Activated CD4-positive, CD25-positive, alpha-beta regulatory T cell treated with anti-CD3 and anti-CD28 coated beads, Interleukin-2, amount 50 U/mL, for 16 hours (primary cell): ENCODE data around the gene SRPK1.

ENCODE experiments used
- DNase-seq: peaks from one replicate; pipeline ENCODE4 v3.0.0-alpha.2; 2020; ENCODE audit warnings: low read depth, low spot score

The SRPK1 gene

GRCh38 chr6:35817515-35817914 lies 103.4 kb downstream of the SRPK1 start:
- DNase-seq = no peak

DNA sequence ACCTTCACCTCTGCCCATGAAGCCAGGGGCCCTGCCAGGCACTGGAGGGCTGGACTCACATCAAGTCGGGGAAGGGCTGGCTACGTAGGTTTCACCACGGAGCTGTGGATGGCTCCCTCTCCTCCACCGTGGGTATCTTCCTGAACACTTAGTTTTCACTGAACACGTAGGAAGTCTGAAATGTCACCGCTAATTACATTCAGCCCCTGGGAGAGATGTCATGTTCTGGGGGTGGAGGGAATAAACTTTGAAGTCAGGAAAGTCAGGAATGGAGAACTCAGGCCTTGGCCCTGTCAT lies 109.3 kb downstream of the SRPK1 start:
- DNase-seq = no peak

GRCh38 chr6:35810971-35811698 lies 109.8 kb downstream of the SRPK1 start:
- DNase-seq = no peak

GRCh38 chr6:35809809-35810208 lies 111.1 kb downstream of the SRPK1 start:
- DNase-seq = no peak

DNA sequence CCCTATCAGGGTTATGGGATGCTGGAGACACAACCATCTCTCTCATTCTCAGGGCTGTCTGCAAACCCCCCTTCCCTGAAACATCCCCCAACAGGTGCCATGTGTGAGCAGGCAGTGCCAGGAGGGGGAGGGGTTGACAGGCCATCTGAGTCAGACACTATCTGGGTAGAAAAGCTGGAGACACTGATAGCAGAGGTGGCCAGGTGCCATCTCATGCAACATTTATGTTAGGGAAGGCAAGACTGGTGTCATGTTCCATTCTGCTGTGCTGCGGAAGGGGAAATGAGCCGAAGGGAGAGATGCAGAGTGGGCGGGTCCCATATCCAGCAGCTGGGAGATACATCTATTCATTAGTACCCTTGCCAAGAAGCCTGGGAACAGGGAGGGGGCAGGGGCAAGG lies 112.2 kb downstream of the SRPK1 start:
- DNase-seq = no peak

DNA sequence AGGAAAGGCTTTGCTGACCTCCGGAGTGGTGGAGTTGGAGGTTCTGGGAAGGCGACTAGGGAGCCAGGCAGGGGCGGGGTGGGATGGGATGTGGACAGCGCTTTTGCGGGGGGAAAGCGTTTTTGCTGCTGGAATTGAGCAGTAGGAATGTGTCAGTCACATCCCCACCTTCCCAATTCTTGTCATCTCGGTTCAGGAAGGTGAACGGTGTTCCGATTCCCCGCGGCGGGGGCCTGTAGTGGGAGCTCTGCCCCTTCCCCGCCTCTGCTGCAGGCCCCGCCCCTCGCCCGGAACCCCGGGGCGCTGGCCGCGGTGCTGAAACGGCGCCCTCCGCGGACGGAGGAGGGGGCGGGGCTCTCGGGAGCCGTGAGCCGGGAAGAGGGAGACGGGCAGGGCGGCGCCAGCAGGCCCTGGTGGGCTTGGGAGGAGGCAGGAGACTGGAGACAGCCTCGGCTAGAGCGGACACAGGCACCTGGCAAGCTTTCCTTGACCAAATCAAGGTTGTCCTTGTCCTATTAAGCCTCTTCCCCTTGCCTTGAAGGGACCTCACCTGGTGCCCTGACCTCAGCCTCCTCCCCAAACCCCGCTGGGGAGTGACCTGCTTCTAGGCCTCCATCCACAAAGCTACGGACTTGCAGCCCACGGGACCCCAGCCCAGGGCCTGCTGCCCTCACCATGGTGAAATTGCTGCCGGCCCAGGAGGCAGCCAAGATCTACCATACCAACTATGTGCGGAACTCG lies 115.7 kb downstream of the SRPK1 start, which contains the start of gene LHFPL5:
LHFPL5 (plus strand) TSS at position 357 of the 741 bp plus-strand sequence; CDS start at position 676, 319 bp downstream.
- DNase-seq = no peak

- no peak for DNase-seq
These were observed 119.8 kb downstream of the SRPK1 start for GRCh38 chr6:35801148-35801547.

DNA sequence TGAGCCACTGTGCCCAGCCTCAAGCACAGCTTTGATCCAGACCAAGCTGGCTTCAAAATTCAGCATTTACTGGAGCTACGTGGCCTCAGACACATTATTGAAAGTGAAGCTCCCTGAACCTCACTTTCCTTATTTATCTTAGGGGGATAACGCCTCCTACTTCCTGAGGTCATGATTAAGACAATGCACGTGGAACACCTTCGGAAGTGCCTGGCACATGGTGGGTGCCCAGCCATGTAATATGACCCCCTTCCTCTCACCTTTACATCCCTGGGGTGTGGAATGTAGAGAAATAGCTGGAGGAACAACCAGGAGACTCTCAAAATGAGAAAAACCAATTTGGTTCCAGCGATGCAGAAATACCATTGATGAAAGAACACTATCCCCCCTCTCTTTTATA lies 122.2 kb downstream of the SRPK1 start:
- DNase-seq = no peak

DNA sequence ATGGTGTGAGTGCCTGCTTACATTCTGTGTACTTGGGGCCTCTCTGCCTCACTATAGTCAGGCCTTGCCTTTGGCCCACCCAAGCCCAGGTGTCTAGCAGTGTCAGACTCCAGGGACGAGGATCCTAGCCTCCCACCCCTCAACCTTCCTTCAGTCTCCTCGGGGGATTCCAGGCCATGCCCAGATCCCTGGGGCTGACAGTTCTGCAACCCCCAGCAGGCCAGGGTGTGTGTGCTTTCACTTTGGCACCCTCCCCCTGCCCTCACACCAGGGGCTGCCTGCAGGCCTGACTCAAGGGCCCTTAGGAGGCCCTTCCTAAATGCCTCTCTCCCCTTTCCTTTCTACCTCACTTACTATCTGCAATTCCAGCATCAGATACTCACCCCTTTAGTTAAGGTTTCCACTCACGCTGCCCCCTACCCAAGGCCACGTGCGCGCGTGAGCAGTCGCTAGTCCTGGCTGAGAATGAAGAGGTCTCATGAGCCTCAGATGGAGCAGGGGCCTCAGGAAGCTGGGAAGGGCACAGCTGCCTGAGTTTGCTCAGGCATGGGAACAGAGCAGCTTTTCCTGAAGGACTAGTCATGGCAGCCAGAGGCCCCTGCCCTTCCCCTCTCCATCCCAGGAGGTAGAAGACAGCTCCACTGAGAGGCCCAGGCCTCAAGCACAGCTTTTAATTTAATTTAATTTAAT lies 122.9 kb downstream of the SRPK1 start:
- no peak for DNase-seq

DNA sequence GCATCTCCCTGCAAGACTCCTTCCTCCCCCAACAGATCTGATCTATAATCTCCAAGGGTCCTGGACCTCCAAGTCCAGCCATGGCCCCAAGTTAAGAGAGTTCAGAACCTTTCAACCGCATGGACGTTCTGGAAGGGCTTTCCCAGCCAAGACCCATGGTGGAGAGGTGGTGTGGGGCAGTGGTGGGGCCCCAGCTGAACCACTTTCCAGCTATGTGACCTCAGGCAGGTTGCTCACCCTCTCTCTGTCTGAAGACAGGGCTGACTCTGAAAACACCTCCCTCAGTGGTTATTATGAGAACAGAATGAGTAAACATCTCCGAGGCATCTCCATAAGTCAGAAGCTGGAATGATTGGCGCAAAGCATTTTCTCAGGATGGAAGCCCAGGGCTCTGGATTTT lies 124.7 kb downstream of the SRPK1 start:
- no peak for DNase-seq

DNA sequence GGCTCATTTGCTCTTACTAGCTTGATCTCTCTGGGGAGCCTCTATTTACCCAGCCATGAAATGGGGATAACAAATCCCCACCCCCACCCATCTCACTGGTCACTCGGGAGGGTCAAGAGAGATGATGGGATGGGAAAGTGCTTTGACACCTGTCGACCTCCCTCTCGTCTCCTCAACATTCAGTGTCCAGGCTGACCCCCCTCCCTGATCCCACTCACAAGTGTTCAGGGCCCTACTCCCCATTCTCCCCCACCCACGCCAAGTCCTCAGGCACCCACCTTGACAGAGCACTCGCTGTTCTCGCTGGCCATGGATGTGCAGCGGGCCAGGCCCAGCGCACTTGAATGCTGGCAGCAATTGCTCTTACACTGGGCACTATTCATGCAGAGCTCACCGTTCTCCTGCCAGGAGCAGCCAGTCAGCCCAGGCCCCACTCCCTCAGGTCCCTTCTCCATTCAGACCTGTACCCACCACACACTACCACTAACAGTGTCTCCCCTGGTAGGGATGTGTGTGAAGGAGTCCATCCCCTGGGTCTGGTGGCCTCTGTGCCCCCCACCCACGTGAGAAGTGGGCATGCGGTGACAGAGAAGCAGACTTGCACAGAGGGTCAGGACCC lies 125.3 kb downstream of the SRPK1 start:
- DNase-seq = no peak

- no peak for DNase-seq
These were observed 126.1 kb downstream of the SRPK1 start for GRCh38 chr6:35794536-35795452.

DNA sequence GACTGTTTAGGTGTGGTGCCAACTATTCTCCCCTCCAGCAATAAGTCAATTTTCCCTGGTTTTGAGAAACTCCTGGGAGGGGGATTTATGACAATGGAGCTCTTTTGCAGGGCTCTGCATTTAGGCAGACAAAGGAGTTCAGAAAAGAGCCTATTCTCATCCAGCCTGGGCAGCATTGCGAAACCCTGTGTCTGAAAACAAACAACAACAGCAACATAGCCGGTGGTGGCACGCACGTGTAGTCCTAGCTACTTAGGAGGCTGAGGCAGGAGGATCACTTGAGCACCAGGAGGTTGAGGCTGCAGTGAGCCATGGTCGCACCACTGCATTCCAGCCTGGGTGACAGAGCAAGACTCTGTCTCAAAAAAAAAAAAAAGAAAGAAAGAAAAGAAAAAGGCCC lies 130.2 kb downstream of the SRPK1 start:
- DNase-seq = no peak

DNA sequence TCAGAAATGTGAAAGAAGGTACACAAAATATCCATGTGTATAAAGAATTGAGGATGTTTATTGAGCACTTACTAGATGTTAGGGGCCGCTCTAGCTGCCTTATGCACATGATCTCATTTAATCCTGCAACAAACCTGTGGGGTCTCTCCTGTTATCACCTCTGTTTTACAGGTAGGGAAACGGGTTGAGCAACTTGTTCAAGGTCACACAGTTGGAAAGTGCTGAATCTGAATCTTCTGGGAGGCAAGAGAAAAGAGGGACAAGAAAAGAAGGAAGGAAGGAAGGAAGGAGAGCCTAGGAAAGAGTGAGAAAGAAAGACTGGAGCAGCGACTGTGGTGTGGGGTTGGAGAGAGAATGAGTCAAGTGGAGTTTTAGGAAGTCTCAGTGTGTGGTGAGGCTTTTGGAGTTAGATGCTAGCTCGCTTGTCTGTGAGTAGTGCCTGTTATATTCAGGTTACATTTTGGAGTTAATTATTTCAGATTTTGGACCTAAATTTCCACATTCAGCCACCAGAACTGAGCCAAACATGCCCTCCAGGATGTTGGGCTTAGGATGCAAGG lies 132.4 kb downstream of the SRPK1 start:
- no peak for DNase-seq

DNA sequence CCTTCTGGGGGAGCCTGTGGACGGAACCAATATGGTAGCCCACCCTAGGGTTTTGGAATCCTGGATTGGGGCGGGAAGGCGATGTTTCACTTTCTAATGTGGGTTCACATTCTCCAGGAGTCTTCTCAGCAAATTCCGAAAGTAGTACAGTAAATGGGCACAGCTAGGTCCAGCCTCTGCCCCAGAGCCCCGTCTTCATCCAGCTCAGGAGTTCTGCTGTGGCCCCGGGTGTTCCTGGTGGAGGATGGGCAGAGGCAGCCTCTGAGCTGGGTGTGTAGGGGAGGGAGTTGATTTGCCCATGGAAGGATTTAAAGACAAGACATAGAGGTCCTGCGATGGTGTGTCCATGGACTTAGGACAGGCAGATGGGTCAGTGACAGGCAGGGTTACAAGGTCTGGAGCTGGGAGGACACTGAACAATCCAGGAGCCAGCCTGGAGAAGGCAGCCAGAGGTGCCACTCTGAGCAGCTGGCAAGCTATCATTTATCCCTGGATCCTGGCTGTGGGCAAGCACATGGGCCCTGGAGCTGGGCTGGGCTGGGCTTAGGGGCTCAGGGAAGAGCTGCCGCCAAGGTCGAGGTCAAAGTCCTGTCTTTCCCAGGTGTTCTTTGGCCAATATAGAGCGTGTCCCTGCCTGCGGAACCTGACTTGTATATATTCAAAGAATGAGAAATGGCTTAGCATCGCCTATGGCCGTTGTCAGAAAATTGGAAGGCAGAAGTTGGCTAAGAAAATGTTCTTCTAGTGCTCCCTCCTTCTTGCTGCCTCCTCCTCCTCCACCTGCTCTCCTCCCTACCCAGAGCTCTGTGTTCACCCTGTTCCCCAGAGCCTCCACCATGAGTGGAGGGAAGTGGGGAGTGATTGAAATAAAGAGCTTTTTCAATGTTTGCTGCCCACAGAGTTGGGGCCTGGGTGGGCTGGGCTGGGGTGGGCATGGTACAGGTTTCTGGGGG lies 133.4 kb downstream of the SRPK1 start:
- DNase-seq = no peak

- DNase-seq = no peak
These were observed 134.1 kb downstream of the SRPK1 start for GRCh38 chr6:35786810-35787209.

GRCh38 chr6:35786272-35786671 lies 134.6 kb downstream of the SRPK1 start:
- no peak for DNase-seq

- DNase-seq = no peak
These were observed 136.7 kb downstream of the SRPK1 start for GRCh38 chr6:35784200-35784599.
